Stimulated activated naive CD4-positive, alpha-beta T cell (primary cell): ENCODE measurements around the gene RRAGD.

ENCODE experiments used
- DNase-seq, 6 experiments: peaks; one replicate each; lab custom pipeline; 2025; lab: John Stamatoyannopoulos, UW

The RRAGD gene

GRCh38 chr6:89412071-89413005 lies at the start of gene RRAGD:
RRAGD (minus strand) TSS chr6:89412273; CDS start chr6:89411993, 280 bp downstream.
- DNase-seq, result peak; percentile 36 to 69 (median 49)

- no peak for DNase-seq
These were observed 48.6 kb upstream of the RRAGD start for GRCh38 chr6:89460713-89461112.

- DNase-seq, result no peak
These were observed 47.4 kb upstream of the RRAGD start for GRCh38 chr6:89459501-89459900.

- no peak for DNase-seq
These were observed 46.6 kb upstream of the RRAGD start for GRCh38 chr6:89458704-89459103.

- no peak for DNase-seq
These were observed 42.2 kb upstream of the RRAGD start for GRCh38 chr6:89454300-89454699.

- DNase-seq, result no peak
These were observed 40.2 kb upstream of the RRAGD start for GRCh38 chr6:89452281-89452680.

GRCh38 chr6:89449193-89449592 lies 37.1 kb upstream of the RRAGD start:
- DNase-seq, result no peak

GRCh38 chr6:89443658-89444057 lies 31.6 kb upstream of the RRAGD start:
- no peak for DNase-seq

- DNase-seq, result no peak
These were observed 28.1 kb upstream of the RRAGD start for GRCh38 chr6:89440200-89440599.

- no peak for DNase-seq
These were observed 26.9 kb upstream of the RRAGD start for GRCh38 chr6:89439014-89439413.

GRCh38 chr6:89438248-89438647 lies 26.2 kb upstream of the RRAGD start:
- no peak for DNase-seq

- no peak for DNase-seq
These were observed 24.2 kb upstream of the RRAGD start for GRCh38 chr6:89436226-89436625.

- DNase-seq, result no peak
These were observed 22.9 kb upstream of the RRAGD start for GRCh38 chr6:89434954-89435353.

GRCh38 chr6:89434150-89434499 lies 22.1 kb upstream of the RRAGD start:
- no peak for DNase-seq

GRCh38 chr6:89433252-89434149 lies 21.4 kb upstream of the RRAGD start:
- peak in 4 of 6 experiments; percentile 32 to 52 (median 35) for DNase-seq

- peak; percentile 44 to 87 (median 74) for DNase-seq
These were observed 20.8 kb upstream of the RRAGD start, which contains the start of gene ANKRD6 for GRCh38 chr6:89432875-89433251. ANKRD6 (plus strand) TSS chr6:89433152; CDS start chr6:89566977, 133,825 bp downstream.

GRCh38 chr6:89430201-89430962 lies 18.3 kb upstream of the RRAGD start:
- no peak for DNase-seq

GRCh38 chr6:89416796-89417195 lies 4.7 kb upstream of the RRAGD start:
- DNase-seq, result no peak

GRCh38 chr6:89415185-89415584 lies 3.1 kb upstream of the RRAGD start:
- no peak for DNase-seq

GRCh38 chr6:89414215-89414614 lies 2.1 kb upstream of the RRAGD start:
- DNase-seq, result no peak

GRCh38 chr6:89413006-89413400 lies 930 bp upstream of the RRAGD start:
- no peak for DNase-seq
